HG03135 (cell line): ENCODE results near the gene HOXB9.

Source experiments
- ATAC-seq: cut with Tn5 transposase; IDR thresholded peaks from one replicate; pipeline ENCODE4 v1.9.1; 2021; ENCODE audit warnings: mild to moderate bottlenecking, moderate library complexity; ENCODE audit not compliant: unreplicated experiment

HOXB9 gene

GRCh38 chr17:48626245-48627117 lies at the start of gene HOXB9:
Gene HOXB9 (minus strand): TSS chr17:48626358. CDS start chr17:48626269, 89 bp downstream.
- ATAC-seq = no peak

- no peak for ATAC-seq
Observed at GRCh38 chr17:48672340-48672739, 46.2 kb upstream of the HOXB9 start.

GRCh38 chr17:48671697-48672171 lies 45.6 kb upstream of the HOXB9 start:
- no peak for ATAC-seq

- ATAC-seq = no peak
Observed at GRCh38 chr17:48663134-48663924, 37.2 kb upstream of the HOXB9 start.

GRCh38 chr17:48655913-48656312 lies 29.8 kb upstream of the HOXB9 start:
- ATAC-seq = no peak

GRCh38 chr17:48649741-48650140 lies 23.6 kb upstream of the HOXB9 start:
- no peak for ATAC-seq

GRCh38 chr17:48647963-48648245 lies 21.7 kb upstream of the HOXB9 start:
- ATAC-seq = no peak

GRCh38 chr17:48647103-48647962 lies 21.2 kb upstream of the HOXB9 start:
- ATAC-seq = no peak

GRCh38 chr17:48646183-48647102 lies 20.3 kb upstream of the HOXB9 start:
- ATAC-seq = no peak

- no peak for ATAC-seq
Observed at GRCh38 chr17:48645639-48646182, 19.6 kb upstream of the HOXB9 start.

GRCh38 chr17:48644910-48645557 lies 18.9 kb upstream of the HOXB9 start:
- ATAC-seq = no peak

- ATAC-seq = no peak
Observed at GRCh38 chr17:48644159-48644558, 18.0 kb upstream of the HOXB9 start.

- no peak for ATAC-seq
Observed at GRCh38 chr17:48643697-48644012, 17.5 kb upstream of the HOXB9 start.

- no peak for ATAC-seq
Observed at GRCh38 chr17:48642843-48643696, 16.9 kb upstream of the HOXB9 start.

- no peak for ATAC-seq
Observed at GRCh38 chr17:48642059-48642842, 16.1 kb upstream of the HOXB9 start.

- ATAC-seq = no peak
Observed at GRCh38 chr17:48641541-48642058, 15.4 kb upstream of the HOXB9 start.

GRCh38 chr17:48640858-48641180 lies 14.7 kb upstream of the HOXB9 start:
- ATAC-seq = no peak
